Measurements from ENCODE around the gene CCDC138.

Gene CCDC138

DNA sequence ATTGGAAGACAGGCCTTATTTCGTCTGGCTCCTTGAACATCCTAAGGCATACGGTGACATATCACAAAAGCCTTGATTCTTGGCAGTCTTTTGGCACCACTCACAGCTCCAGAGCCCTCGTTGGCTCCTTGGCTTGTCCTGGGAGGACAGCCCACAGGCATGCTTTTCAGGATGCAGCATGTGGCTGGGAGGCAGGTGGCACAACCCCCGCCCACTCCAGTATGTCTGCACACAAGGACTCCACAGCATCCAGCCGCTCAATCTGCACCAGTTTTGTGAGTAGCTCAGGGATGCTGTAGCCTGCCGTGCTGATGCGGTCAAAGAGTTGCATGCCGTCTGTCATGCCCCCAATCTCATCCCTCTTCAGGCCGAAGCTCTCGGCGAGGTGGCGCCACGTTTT, 110.2 kb downstream of the CCDC138 start:
- no peak for DNase-seq (ENCODE audit: low read depth)

DNA sequence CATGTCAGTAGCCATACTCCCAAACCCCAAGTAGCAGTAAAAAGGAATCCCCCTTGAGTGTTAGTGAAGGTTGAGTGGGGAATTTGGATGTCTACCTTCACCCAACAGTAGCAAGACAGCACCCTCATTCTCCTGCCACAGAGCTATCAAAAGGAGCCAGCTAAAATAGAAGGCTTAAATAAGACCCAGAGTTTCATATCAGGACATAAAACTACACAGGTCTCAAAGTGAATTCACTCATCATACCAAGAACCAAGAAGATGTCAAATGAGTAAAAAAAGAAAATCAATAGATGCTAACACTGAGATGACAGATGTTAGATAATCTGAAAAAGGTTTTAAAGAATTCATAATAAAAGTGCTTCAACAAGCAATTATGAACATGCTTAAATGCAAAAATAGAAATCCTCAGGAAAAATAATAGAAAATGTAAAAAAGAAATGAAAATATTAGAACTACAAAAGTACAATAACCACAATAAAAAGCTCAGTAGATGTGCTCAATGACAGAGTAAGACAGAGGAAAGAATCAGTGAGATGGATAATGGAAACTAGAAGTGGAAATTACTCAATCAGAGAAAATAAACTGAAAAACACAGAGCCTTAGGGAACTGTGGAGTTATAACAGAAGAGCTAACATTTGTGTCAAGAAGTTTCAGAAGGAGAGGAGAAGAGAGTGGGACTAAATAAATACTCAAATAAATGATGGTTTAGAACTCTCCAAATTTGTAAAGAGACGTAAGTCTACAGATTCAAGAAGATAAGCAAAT, 111.9 kb downstream of the CCDC138 start:
- DNase-seq (ENCODE audit: low read depth): no peak

DNA sequence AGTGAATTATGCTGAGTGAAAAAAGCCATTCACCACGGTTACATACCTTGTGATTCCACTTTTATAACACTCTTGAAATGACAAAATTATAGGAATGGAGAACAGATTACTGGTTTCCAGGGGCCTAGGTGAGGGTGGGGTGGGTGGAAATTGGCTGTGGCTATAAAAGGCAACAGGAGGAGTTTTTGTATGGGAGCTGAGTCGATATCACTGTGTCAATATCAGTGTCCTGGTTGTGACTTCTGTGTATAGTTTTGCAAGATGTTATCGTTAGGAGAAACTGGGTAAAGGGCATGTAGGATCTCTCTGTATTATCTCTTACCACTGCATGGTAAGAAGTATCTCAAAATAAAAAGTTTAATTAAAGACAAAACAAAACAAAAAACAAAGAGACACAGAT, 118.1 kb downstream of the CCDC138 start:
- no peak for DNase-seq (ENCODE audit: low read depth)

DNA sequence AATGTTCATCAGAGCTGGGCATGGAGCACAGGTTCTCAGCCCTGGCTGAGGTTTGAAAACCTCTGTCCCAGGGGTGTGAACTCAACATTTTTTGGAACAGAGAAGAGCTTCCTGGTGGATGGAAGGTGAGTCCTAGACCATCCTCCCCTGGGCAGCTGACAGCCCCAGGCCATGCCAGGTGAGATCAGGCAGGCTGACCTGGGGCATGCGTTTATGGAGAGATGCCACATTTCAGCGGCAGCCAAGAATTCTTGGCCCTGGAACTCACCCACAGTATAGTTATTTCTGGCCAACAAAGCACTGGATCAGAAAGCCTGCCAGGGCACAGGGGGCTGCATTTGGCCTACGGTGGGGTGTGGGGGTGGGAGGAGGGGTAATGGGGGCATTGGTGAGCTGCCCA, 118.6 kb downstream of the CCDC138 start:
- no peak for DNase-seq (ENCODE audit: low read depth)

DNA sequence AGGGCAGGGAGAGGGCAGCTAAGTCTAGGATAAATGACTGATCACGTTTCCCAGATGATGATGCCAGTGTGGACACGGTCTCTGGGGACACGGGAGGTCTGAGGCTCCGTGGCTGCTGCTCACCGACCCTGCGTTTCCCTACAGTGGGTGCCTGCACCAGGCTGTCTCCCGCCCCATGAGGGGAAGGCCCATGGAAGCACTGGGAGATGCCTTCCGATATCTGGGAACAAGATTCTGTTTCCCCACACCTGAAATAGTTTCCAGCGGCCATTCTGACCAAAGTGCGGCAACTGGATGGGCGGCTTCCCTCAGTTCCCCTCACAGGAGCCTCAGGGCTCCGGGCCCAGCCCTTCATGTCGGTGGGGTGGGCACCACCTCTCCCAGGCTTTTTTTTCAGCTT, 119.3 kb downstream of the CCDC138 start:
- no peak for DNase-seq (ENCODE audit: low read depth)

DNA sequence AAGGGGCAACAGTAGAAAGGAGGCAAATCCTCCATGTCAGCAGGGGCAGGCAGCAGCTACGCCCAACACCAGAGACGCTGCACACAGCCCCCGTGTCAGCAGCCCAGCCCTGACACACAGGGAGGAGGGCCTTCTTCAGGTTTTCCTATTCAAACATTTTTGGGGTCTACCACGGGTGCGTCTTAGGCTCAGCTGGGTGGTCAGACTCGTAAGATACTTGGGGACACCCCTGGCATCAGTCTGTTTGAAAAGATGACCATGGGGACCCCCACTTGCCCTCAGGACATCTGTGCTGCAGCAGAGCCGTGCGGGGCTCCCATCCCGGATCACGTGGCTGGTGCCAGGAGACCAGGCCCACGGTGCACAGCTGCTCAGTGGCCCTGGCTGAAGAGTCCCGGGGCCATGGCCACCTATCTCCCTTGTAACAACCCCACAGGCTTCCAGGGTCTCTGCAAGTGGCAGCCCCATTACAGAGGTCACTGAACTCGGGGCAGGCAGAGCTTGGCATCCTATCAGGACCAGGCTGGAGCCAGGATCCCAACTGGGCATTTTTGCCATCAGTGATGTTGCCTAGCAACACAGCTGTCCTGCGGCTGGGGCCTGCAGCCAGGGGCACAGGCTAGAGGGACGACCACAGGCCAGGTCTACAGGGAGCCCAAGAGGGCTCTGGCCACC, 120.0 kb downstream of the CCDC138 start:
- DNase-seq (ENCODE audit: low read depth): no peak

DNA sequence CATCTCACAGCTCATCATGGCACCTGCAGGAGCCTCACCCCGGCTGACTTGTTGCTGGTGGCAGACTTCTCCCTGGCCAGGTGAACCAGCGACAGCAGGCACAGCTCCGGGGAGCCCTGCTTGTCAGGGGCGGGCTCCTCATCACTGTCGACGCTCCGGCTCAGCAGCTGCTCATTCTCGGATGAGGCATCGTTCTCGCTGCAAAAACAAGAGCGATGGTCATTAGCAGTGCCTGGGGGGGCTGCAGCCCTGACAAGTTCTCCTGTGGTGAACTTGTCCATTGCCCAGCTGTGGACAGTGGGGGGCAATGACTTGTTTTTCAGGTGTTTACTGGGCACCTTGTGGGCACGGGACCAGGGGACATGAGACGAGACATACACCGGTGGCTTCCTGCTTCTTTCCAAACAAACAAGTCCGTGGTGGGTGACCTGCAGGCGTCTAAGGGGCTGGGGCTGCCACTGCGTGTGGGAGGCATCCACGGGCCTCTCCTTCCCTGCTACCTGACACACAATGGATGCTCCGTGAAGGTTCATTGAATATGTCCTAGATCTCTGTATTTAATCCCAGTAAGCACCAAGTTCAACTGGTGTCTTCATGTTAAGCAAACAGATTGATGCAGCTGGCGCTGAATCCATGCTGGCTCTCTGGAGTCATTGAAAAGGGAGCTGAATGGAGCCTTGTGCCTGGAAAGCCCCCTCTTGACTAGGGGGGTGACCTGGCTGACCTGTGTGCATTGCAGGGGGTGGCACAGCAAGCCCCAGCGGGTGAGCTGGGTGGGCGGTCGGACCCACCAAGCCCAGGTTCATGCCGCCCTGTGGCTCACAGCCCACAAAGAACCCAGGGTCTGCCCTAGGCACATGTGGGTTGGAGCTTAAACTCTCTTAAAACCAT, 121.5 kb downstream of the CCDC138 start:
- no peak for DNase-seq (ENCODE audit: low read depth)

DNA sequence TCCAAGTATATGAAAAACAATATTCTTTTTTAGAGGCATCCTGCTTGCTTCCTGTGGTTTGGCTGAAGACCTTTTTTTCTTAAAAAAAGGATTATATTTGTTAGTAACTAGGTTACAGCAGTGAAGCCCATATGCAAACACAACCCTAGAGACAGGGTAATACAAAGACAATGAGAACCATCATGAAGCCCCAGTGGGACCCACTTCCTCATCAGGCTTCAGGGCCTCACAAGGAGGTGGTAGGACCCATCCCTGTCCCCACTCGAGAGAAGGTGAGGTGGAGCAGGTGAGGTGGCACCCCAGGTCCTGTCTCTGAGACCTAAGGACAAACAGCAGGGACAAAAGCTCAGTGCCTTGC, 122.1 kb downstream of the CCDC138 start:
- no peak for DNase-seq (ENCODE audit: low read depth)

DNA sequence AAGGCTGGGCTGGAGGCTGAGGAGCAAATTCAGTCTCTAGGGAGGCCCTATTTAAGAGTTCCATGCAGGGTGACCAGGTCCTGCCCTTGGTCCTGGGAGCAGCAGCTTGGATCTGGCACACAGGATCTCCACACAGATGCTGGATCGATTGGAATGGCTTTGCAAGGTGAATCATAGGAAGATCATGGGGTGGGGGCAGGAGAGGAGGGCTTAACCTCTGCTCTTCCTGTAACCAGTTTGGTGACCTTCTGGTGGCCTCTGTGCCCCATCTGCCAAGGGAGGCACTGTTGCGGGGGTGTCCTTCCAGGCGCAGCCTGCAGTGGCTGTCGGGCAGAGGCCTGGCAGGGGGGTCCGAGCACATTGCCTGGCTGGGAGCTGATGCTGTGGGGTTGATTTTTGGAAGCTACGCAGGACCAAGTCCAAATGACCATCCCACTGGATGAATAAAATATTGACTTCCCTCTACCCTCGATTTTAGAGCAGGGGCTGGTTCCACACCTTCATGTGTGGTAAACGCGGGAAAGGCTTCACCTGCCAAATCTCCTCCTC, 122.8 kb downstream of the CCDC138 start:
- DNase-seq (ENCODE audit: low read depth): no peak

DNA sequence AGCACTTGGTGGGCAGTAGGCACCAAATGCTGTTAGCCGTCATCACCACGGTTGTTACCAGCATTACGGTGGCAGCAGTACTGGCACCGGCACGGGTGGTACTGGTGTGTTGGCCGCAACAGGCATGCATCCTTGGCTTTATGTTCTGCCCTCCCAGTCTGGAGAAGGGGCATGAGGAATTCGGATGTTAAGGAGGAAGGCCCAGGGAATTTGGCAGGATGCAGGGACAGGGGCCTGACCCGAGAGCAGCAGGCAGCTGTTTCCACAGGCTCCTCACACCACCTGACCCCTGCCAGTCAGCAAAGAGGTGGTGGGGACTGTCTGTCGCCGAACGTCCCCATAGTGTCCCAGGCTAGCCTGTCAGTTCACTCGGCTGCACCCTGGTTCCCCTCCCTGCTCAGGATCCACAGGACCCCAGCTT, 123.5 kb downstream of the CCDC138 start:
- DNase-seq (ENCODE audit: low read depth): no peak

DNA sequence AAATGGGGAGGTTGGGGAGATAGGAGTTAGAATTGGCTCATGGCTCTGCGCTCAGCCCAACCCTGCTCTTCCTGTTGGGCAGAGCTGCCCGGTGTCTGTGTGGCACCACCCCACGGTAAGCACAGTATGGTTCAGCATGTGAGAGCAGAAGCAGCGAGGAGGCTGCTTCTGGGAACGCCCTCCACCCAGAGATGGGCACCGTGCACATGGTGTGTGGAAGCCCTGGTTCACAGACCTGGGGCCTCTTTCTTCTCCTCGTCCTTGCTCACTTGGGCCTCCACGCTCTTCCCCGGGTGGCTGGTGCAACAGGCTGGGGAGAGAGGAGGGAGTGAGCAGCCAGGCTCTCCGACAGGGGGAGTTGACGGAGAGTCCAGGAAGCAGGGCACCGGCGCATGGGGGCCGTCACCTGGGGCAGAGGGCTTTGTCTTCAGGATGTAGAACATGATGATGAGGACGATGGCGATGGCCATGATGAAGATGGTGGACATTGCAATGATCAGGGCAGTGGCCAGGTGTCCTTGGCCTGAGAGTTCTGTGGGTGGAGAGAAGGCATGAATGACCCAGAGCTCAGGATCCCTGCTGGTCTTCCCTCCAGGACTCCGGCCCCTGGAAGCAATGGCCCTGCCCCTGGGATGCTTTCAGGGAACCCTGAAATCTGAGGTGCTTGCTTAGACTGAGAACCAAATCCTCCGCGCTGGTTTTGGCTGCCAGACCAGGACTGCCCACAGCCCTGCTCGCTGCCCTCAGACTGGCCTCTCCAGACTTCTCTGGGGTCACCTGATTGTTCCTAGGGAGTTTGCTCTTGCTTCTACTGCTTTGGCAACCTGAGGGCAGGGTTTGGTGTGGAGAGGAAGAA, 124.2 kb downstream of the CCDC138 start:
- DNase-seq (ENCODE audit: low read depth): no peak

DNA sequence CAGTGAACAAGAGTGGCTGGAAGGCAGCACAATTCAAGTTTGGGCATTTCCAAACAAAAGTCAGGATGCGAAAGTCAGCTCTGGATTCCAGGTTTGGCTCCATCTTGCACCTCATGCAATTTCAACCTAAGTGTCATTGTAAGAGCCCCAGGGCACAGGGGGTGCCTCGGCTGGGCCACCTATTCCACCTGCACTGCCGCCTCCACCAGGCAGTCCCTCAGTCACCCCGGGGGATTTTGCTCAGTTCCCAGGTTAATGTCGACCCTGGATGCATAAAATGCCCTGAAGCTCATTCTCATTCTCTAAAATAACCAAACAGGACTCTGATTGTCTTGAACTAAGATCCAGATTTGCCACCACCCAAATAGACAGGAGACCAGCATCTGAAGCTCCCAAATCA, 124.8 kb downstream of the CCDC138 start:
- DNase-seq (ENCODE audit: low read depth): no peak

DNA sequence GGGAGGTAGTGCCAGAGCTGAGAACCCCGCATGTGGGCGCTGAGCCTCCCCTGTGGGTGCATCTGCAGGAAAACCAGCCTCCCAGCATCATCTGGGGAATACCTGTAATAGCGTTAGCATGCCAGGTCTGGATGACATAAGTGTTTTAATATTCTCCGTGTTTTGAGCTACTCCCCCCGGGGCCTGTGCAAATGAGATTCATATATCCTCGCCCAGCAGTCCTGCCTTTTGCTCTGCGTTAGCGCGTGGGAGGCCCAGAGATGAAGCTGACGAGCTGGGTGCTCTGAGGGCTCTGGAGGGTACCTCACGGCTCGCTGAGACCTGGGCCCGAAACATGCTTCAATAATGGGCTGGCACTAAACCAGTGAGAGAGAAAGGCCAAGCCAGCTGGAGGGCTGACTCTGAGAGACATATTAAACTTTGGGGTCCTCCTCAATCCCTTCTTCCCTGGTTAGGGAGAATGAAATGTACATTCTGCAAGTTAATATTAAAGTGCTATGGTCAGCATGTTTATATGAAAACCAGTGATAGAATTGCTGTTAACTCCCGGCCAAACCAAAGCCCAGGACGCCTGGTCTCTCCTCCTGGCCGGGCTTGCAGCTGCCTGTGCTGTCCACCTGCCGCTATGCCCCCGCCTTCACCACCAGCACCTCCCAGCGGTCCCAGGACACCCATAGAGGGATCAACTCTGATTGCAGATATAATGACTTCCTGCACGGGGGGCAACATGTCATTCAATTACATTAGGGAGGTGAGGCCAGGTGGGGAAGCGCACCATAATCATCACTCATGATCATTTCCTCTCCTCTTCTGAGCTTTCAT, 125.4 kb downstream of the CCDC138 start:
- DNase-seq (ENCODE audit: low read depth): no peak

DNA sequence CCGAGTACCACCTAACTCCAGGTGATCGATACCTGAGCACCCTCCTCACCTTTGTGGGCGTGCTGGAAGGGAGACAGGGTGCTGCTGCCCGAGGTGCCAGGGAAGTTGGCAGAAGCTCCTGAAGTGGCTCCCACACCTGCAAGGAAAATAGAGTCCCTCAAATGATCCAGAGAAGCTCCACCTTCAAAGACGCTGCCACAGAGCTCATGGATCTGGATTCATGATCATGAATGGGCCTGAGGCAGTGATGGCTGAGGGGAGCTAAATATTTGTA, 126.0 kb downstream of the CCDC138 start:
- no peak for DNase-seq (ENCODE audit: low read depth)

DNA sequence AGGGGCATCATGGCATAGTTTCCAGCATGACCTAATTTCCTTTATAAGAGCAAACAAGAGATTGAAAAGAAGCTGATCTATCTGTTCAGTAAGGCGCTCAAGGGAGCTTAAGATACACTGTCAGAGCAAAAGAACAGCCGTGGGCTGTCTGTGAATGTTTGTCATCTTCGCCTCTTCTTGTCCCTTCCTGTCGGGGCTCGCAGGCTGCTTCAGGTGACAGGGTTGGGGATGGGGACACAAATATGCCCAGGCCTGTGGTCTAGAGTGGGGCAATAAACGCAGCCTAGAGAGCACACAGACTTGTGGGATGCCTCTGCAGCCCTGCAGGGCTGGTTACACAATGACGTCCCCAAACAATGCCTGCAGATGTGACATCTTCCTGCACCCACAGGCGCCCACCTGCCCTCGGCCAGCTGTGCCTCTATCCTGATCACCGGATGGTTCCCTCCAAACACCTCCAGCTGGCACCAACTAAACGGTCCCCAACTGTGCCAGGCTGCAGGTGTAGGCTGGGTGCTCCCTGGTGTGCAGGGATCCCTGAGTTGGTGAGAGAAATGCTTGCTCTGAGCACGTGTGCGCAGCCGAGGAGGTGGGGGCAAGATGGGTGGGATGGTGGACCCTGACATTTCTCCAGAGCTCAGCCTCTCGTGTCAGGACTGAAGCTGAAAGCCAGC, 129.7 kb downstream of the CCDC138 start:
- DNase-seq (ENCODE audit: low read depth): no peak

DNA sequence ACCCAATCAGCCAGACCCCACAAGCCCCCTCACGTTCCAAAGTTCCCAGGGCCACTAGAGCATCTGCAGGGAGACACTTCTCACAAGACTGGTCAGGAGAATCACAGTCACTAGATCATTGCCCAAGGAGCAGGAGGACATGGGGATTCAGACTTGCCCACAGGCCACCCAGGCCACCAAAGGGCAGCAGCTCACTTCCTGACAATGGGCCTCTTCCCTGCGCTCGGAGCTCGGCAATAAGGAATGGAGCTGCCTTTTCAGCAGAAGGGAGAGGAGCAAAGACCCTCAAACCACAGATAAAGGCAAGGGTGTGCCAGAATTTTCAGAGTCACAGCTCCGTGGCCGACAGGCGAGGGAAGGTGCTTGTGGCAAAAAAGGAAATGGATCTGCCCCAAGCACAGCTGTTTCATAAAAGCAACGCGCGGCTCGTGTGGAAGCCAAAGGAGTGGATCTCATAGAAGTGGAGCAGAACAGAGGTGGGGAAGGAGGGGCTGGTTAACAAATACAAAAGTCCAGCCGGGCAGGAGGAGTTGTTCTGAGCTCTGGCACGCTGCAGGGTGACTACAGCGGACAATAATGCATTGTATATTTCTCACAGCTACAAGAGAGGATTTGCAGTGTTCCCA, 130.3 kb downstream of the CCDC138 start:
- no peak for DNase-seq (ENCODE audit: low read depth)

DNA sequence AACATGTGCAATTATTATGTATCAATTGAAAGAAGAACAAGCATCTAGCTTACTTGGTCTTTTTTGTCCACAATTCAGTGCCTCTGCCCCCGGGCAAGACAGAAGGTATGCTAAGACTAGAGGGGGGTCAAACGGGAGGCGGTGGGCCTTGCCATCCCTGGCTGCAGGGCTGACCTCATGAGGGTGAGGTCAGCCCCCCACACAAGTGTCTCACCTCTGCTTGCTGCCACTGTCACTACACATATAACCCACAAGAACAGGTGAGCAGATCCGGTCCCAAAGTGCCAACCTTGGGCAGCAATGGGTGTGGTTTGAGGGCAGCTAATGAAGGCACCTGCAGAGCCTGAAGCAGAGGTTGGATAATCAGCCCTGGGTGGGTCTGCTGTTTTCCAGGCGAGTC, 131.0 kb downstream of the CCDC138 start:
- DNase-seq (ENCODE audit: low read depth): no peak

DNA sequence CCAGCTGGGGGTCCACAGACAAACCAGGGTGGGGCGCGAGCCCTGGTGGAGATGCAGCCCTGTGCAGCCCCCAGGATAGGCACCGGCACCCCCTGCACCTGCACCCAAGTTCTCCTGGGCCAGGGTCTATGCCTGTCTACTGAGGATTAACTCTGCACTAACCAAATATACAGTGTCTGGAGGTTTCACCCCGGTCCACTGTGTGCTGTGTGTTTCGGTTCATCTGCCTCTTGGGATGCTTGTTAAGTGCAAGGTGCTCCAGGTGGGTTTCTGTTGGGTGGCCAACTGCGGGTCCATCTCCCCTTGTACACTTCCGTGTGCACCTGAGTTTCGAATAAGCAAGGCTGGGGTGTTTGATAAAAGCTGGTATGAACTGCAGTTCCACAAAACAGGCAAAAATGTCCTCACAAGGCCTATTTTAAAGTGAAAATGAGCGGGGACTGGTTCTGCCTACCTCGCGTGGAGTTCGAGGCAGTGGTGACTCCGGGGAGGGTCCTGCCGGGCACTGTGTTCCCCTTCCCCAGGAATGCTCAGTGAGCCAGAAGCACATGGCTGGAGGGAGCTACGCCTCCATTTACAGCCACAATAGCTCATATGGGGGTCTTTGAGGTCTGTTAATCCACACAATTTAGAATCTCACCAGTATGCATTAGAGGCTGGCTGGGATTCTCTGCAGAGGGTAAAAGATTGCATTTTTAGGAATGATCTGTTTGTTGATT, 131.7 kb downstream of the CCDC138 start:
- DNase-seq (ENCODE audit: low read depth): no peak

DNA sequence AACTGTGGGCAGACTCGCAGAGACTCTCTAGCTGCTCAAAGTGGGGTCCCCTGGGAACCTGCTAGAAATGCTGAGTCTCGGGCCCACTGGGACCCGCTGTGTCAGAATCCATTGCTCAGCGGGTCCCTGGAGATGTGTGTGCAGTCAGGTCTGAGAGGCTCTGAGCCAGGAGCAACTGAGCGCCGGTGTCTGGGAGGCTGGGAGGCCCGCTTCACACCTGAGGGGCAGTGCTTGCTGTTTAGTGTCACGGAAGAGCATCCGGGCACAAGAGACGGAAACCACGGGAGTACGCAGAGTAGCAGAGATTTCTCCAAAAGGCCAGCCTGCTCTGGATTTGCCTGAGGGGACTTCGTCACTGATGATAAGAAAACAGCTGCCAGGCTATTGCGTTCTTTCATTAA, 132.4 kb downstream of the CCDC138 start:
- DNase-seq (ENCODE audit: low read depth): no peak

All from activated T-cell treated with anti-CD3 and anti-CD28 coated beads for 24 hours (primary cell).